HG03025 (cell line): ENCODE results near the gene AJM1.
"Not testable (repeated sequence)": the region's sequence is repeated elsewhere in the genome, so short reads cannot be mapped to it uniquely, and the experiment has no call there.

Source experiments
- ATAC-seq: cut with Tn5 transposase; IDR thresholded peaks from one replicate; pipeline ENCODE4 v1.9.1; 2021; ENCODE audit warnings: mild to moderate bottlenecking, moderate library complexity; ENCODE audit not compliant: unreplicated experiment, low FRiP score

AJM1 gene

GRCh38 chr9:136843159-136843800, 1.0 kb downstream of the AJM1 start:
- not testable (repeated sequence) for ATAC-seq

DNA sequence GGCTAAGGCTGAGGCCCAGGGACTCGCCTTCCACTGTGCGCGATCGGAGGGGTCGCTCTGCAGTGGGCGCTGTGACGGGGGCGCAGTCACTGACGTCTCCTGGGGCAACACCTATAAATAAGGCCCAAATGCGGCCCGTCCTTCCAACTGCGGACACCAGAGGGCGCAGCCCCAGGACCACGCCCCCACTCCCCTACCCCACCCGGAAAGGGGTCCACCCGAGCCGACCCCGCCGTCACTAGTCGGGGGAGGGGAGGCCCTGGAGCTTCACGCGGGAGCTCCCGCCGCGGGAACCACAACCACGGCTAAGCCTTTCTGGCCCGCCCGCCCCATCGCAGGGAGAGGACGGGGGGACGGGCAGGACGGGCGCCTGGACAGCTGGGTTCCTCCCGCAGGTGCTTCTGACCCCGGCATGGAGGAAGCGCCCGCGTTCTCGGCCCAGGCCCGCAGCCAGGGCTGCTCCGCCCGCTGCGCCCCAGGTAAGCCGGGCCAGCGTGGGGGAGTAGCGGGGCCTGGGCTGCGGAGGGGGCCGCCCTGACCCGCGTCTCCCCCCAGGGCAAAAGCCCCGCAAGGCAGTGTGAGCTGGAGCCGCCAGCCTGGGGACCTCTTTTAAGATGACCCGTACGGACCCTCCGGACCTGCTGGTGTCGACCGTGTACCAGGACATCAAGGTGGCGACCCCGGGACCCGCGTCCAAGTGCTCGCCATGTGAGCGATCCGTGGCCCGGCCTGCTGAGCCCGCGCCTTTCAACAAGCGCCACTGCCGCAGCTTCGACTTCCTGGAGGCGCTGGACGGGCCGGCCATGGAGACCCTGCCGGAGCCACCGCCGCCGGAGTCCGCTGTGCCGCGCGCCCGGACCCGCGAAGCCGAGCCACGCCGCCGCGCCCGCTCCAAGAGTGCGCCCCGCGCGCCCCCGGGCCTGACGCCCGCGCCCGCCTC, 1.8 kb downstream of the AJM1 start:
- not testable (repeated sequence) for ATAC-seq

DNA sequence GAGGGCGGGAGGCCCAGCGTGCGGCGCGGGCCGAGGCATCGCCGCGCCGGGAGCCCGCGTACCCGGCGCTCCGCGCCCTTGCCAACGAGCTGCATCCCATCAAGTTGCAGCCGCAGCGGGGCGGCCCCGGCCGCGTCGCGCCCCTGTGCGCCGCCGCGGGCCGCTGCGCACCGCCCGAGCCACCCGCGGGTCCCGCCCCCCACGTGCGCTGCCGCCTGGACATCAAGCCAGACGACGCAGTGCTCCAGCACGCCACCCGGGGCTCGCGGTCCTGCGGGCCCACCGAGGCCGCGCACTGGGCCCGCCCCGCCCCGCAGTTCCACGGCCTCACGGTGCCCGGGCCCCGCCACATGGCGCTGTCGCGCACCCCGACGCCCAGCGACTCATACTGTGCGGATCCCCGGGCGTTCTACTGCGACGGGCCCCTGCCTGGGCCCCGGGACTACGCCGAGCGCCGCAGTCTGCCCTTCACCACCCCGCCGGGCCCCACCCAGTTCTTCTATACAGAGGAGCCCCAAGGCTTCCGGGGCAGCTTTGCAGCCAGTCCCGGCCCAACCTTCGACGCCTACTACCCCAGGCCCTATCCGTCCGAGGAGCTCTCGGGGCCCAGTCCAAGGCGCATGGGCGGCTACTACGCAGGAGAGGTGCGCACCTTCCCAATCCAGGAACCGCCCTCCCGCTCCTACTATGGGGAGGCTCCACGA, 2.6 kb downstream of the AJM1 start:
- no peak for ATAC-seq

DNA sequence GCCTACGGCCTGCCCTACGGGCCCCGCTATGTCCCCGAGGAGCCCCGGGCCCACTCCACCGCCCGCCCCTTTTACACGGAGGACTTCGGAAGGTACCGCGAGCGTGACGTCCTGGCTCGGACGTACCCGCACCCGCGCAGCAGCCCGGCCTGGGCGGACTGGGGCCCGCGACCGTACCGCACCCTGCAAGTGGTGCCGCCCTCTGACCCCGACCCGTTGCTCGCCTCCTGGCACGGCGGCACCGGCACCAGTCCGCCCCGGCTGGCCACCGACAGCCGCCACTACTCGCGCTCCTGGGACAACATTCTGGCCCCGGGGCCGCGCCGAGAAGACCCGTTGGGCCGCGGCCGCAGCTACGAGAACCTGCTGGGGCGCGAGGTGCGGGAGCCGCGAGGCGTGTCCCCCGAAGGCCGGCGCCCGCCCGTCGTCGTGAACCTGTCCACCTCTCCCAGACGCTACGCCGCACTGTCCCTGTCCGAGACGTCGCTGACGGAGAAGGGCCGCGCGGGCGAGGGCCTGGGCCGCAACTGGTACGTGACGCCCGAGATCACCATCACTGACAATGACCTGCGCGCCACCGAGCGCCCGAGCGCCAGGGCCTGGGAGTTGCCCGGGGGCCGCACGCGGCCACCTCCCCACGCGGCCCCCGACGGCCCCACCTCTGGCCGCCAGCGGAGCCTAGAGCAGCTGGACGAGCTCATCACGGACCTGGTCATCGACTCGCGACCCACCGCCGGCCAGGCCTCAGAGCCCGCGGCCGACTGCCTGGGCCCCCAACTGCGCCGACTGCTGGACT, 3.4 kb downstream of the AJM1 start:
- no peak for ATAC-seq

- no peak for ATAC-seq
Measured at GRCh38 chr9:136846376-136847087, 4.3 kb downstream of the AJM1 start.

- ATAC-seq: no peak
Measured at GRCh38 chr9:136847088-136847825, 5.0 kb downstream of the AJM1 start.

GRCh38 chr9:136847826-136848392, 5.6 kb downstream of the AJM1 start:
- no peak for ATAC-seq

DNA sequence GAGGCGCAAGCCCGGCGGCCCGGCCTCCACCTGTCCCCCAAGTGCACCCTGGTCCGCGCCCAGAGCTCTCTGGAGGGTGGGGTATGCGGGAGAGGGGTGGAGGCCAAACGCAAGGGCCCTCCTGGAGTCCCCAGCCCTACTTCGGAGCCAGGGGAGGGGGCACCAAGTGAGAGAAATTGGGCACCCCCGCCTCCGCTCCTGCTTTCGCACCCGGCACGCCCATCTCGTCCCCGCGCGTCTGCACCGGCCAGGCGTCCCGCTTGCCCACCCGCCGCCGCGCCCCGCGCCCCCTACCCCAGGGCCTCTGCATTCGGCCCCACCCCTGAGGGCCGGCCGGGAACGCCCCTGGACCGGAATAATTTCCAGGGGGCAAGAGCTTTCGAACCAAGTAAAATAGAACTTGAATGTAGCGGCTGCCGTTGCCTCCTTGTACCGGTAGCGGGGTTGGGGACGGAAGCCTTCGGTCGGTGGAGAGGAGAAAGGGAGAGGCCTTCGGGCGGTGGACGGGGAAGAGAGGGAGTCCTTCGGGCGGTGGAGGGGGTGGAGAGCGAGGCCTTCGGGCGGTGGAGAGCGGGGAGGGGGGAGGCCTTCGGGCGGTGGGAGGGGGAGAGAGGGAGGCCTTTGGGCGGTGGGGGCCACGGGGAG, 6.2 kb downstream of the AJM1 start:
- ATAC-seq: no peak

GRCh38 chr9:136849038-136849959, 7.0 kb downstream of the AJM1 start, which contains the start of gene PHPT1:
TSS of gene PHPT1 (plus strand) at chr9:136849409. CDS start at chr9:136849431, 22 bp downstream.
- ATAC-seq: peak; percentile 61

DNA sequence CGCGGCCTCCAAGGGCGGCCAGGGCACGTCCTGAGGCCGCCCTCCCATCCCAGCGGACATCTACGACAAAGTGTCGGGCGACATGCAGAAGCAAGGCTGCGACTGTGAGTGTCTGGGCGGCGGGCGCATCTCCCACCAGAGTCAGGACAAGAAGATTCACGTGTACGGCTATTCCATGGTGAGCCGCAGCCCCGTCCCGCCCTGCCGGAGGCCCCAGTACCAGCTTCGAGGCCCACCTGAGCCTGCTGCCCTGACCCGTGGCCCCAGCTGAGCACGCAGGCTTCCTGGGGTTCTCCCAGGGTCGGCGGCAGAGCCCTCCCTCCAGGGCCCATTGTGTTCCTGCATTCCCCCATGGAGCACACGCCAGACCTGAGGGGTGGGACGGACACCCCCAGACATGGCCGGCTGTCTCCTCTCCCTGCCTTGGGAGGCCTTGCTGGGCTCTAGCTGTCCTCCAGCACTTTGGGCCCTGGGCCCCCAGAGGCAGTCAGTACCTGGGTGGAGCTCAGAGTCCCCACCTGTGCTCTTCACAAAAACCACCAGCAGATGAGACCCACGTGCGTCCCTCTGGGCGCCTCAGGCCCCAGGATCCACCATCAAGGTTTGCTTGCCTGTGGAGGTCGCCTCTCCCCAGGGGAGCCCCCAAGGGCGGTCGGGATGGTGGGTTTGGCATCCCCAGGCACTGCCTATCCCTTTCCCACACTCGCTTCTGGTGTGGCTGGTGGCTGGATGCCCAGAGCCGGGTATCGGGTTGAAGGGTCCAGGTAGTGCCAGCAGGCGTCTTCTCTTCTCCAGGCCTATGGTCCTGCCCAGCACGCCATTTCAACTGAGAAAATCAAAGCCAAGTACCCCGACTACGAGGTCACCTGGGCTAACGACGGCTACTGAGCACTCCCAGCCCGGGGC, 7.9 kb downstream of the AJM1 start:
- no peak for ATAC-seq

DNA sequence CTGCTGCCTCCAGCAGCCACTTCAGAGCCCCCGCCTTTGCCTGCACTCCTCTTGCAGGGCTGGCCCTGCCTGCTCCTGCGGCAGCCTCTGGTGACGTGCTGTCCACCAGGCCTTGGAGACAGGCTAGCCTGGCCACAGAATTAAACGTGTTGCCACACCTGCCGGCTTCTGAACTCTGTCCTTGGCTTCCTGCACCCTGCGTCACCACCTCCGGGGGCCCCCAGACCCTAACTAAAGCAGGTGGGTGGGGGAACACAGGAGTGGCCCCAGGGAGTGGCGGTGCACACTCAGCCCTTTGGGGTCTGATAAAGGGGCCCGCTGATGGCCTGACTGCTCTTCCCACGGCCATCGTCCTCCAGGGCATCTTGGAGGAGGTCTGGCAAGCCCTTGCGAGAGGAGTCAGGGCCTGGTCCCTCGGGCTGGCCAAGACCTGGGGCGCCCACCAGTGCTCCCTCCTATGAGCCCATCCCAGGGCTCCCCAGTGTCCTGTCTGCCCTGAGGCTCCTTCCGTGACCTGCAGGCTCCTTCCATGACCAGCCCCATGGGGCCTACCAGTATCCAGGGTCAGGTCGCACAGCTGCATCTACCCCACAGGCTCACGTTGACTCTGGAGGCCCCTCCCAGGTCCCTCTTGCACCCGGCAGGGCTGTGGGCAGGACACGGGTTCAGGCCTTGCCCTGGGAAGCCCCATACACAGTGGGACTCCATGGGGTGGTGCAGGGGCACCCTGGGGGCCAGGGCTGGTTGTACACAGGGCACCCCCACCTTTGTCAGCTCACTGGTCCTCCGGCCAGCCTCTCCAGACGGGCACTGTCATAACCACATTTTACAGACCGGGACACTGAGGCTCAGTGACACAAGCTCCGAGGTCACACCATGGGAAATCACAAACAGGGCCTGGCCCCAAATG, 8.8 kb downstream of the AJM1 start:
- no peak for ATAC-seq

DNA sequence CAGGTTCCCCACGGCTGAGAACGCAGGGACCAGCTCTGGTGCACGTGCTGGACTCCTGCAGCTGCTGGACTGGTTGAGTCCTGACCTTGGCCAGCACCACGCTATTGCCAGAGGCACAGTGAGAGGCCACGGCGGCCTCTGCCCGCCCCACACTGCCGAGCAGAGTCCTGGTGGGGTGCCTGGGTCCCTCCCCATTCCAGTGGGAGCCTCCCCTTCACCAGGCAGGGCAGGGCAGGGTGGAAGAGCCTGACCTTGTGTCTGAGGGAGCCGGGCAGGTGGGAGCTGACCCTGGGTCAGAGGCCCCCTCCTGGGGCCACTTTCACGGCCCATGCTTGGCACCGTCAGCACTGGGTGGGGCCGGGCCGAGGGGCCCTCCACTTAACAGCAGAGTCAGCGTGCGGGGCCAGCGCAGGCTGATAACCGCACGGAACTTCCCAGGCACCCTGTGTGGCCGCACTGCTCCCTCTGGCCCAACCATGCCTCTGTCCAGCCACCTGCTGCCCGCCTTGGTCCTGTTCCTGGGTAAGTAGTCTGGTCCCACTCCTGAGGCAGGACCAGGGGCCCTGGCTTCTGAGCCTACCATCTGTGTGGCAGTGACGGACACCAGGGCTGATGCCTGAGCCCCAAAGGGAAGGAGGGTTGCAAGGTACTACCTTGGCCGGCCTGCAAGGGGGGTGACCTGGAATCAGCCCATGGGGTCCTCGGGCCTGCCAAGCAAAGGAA, 9.8 kb downstream of the AJM1 start, which contains the start of gene MAMDC4:
Gene MAMDC4 (plus strand): TSS at position 406 of the 723 bp plus-strand sequence. CDS start 71 bp downstream, at position 477.
- ATAC-seq: no peak

DNA sequence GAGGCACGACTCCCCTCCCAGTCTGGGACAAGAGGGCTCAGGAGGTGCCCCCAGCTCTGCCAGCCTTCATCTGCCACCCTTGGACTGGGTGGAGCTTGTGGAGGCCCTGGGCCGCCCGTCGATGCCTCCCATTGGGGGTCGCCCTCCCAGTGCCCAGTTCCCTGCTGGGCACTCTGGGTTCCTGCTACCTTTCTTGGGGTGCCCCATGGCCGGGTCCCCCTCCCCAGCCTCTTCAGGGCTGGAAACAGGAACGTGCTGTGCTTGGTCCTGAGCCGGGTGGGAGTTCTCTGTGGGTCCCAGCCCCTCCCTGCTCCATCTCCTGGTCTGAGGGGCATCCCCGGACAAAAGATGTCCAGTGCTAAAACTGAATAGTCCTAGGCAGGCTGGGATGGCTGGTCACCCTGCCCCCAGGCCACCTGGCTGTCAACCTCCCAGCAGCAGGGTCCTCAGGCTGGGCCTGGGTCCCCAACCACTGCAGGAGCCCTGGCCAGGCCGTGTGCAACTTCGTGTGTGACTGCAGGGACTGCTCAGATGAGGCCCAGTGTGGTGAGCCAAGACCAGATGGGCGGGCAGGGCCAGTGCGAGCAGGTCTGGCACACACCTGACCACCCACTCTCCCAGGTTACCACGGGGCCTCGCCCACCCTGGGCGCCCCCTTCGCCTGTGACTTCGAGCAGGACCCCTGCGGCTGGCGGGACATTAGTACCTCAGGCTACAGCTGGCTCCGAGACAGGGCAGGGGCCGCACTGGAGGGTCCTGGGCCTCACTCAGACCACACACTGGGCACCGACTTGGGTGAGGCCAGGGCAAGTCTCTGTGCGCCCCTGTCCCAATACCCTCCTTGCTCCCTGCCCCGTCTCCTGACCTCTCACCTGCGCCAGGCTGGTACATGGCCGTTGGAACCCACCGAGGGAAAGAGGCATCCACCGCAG, 10.7 kb downstream of the AJM1 start:
- ATAC-seq: no peak
